ENCODE results near the gene GJC1.
A peak's percentile ranks its signal among the peaks of the same experiment; 100 is the strongest.

The GJC1 gene

DNA sequence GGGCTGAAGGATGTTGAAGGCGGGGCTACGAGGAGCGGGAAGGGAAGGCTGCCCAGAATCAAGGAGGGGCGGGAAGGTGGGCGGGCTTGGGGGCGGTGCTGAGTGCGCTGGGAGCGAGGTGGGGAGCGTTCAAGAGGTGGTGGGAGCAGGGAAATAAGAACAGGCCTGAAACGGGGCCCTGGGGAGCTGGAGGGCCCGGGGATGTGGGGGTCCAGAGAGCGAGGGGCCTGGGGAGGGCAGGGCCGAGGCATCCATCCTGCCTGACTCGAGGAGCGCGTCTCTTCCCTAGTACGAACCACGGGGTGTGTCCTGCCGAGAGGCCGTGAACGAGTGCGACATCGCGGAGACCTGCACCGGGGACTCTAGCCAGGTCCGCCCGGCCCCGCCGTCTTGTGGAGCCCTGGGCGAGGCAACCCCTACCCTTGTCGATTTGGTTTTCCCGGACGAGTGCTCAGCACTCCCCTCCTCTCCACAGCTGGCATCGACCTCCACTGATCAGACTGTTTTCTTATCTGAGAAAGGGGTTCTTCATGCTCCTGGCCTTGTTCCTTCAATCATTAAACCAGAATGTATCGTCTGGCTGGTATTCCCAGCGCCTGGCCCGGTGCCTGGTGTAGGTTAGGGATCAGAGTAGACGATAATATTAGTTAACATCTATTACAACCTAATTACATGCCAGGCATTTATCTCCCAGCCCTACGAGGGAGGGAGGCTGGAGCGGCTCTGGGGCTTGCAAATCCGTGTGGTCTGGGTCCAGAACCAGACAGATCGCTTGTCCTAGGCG is 54.1 kb downstream of the GJC1 start:
- no peak for DNase-seq

DNA sequence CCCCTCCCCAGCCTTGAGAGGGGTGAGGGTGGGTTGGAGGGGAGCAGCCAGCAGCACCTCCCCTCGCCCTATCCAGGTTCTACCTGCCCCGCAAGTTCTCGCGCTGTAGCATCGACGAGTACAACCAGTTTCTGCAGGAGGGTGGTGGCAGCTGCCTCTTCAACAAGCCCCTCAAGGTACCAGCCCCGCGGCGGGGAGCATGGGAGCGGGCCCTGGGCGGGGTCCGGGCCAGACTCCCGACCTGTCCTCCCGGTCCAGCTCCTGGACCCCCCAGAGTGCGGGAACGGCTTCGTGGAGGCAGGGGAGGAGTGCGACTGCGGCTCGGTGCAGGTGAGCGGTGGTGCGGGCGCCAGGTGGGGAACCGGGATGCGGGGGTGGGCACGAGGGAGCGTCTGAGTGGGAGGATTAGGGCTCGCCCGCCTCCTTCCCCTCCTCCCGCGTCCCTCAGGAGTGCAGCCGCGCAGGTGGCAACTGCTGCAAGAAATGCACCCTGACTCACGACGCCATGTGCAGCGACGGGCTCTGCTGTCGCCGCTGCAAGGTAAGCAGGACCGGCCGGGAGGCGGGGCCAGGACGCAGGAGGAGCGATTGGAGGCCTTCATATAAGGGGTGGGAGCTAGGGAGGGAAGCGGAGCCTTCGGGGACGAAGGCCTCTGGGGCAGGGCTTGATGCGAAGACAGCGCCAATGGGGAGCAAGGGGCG is 54.8 kb downstream of the GJC1 start:
- DNase-seq, result peak; percentile 92

- DNase-seq, result peak; percentile 17
These were observed 55.6 kb downstream of the GJC1 start for GRCh38 chr17:44774271-44775135.

GRCh38 chr17:44773140-44773539 is 56.9 kb downstream of the GJC1 start:
- DNase-seq, result no peak

GRCh38 chr17:44772308-44773045 is 57.6 kb downstream of the GJC1 start:
- no peak for DNase-seq

DNA sequence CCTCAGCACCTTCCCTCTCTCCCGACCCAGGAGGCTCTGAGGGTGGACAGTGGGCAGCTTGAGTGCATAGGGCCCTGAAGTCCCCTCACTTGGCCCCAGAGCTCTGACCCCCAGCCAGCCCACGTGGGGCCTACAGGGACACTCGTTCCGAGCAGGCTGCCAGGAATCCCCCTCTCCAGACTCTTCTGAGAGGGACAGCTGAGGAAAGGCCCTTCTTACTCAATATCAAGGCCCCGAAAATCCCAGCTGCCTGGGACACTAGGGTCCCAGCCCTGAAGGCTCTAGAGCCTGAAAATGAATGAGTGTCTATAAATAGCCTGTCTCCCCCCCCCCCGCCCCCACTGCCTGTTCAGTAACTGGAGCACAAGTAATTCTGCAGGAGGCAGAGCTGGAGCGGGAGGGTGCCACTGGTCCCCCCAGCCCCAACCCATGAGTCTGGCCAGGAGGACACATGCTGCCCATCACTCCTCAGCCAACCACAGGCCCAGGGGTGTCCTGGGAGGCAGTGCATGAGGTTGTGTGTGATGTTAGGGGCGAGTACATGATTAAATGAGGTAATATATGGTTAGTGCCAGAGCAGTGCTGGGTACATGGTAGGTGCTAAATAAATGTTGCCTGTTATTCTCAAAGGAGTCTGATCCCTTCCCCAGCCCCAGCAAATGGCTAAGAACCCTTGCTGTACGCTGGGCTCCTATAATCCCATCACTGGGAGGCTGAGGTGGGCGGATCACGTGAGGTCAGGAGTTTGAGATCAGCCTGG is 59.7 kb downstream of the GJC1 start:
- no peak for DNase-seq

- DNase-seq, result no peak
These were observed 60.4 kb downstream of the GJC1 start for GRCh38 chr17:44769647-44770084.

DNA sequence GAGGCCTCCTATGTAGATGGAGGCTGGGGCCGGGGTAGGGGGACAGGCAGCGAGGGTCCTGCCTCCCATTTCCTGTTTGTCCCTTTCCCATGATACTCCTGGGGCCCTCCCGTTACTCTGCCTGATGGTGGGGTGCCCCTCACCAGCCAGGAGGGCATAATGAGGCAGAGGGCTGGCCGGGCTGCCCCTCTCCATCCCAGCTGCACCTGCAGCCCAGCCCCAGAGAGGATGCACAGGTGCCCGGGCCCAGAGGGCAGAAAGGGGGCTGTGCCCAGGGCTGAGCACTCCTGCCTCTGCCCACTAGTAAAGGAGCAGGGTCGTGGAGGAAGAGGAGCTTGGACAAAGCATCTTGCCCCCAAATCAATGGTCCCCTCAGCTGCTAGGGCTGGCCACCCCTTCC is 60.9 kb downstream of the GJC1 start:
- no peak for DNase-seq

DNA sequence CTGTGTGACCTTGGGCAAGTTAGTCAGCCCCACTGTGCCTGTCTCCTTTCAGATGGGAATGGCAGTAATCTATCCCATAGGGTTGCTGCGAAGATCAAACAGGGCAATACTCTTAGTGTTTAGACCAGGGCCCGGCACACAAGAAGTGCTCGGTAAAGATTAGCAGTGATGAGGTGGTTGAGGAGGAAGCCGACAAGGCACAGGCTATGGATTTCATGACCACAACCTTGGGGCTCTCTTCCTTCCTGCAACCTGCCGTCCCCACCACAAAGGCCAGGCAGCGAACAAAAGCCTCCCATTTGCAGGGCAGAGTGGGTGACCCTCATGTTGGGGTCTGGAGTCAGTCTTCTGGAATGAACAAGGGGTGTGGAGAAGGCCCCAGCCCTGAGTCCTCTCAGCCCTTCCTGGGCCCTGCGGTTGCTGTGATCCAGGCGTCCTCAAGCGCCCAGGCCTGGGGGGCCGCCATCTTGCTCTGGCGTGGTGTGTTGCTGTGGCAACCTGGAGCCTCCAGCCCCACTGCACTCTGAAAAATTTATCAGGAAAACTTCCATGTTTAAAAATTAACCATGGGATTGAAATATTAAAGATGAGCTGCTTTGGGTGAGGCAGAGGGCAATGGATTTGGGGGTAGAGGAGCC is 61.5 kb downstream of the GJC1 start:
- no peak for DNase-seq

- DNase-seq, result no peak
These were observed 62.6 kb downstream of the GJC1 start for GRCh38 chr17:44767493-44767892.

GRCh38 chr17:44766409-44767038 is 63.6 kb downstream of the GJC1 start:
- no peak for DNase-seq

- DNase-seq, result no peak
These were observed 64.1 kb downstream of the GJC1 start for GRCh38 chr17:44765965-44766364.

- DNase-seq, result no peak
These were observed 66.9 kb downstream of the GJC1 start for GRCh38 chr17:44763170-44763569.

- DNase-seq, result no peak
These were observed 67.9 kb downstream of the GJC1 start for GRCh38 chr17:44761932-44762810.

GRCh38 chr17:44760474-44761308 is 69.4 kb downstream of the GJC1 start:
- DNase-seq, result no peak

GRCh38 chr17:44759916-44760243 is 70.2 kb downstream of the GJC1 start:
- DNase-seq, result no peak

- DNase-seq, result no peak
These were observed 70.8 kb downstream of the GJC1 start for GRCh38 chr17:44759086-44759915.

Data from NCI-H1436 treated with DMSO at 0.1 percent for 48 hours (cell line).